ENCODE results near the gene ADGRL1. TPM values are rescaled to one million over a fixed set of nuclear protein-coding genes. Genes with fewer than 3 reads are reported as not detected.
"Not testable (repeated sequence)": the region's sequence is repeated elsewhere in the genome, so short reads cannot be mapped to it uniquely, and the experiment has no call there.

Gene ADGRL1
- total RNA-seq, 1 experiment from 2014 or later: 117 TPM

DNA sequence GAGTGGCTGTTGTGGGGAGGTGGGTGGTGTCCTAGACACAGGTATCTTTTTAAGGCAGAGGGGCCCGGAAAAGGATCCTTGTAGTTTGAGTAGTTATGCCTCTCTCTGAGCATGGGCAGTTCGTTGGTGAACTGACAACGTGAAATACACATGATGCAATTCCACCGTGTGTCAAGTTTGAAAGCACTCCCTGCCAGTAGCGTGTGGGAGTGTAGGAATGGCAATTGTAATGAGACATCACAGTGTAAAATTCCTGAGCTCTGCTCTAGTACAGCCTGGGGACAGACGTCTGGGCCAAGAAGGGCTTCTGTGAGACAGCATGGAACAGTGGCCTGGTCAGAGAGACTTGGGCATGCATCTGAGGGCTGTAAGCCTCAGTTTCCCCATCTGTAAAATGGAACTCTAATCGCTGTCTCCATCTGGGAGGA, 59.2 kb downstream of the ADGRL1 start:
- Histone ChIP-seq H3K23me2 (ENCODE audit: insufficient read length, low read depth, low read length, poor library complexity, severe bottlenecking) (no peaks in the 10 kb centered on the region), H3K79me1 (ENCODE audit: insufficient read depth, low read depth, low read length, poor library complexity, severe bottlenecking) (no peaks in the 10 kb centered on the region), H3K14ac (ENCODE audit: insufficient read depth, low read length) (no peak overlapping the region)

DNA sequence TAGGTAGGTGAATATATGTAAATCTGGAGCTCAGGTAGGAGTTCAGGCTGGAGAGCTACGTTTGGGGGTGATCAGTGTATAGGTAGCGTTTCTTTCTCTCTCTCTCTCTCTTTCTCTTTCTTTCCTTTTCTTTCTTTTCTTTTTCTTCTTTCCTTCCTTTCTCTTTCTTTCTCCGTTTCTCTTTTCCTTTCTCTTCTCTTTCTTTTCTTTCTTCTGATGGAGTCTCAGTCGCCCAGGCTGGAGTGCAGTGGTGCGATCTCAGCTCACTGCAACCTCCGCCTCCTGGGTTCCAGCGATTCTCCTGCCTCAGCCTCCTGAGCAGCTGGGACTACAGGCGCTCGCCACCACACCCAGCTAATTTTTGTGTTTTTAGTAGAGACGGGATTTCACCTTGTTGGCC, 59.8 kb downstream of the ADGRL1 start:
- not testable (repeated sequence) for H3K27ac Mint-ChIP-seq; H3K9me3 Mint-ChIP-seq; H2BK5ac ChIP-seq (ENCODE audit: insufficient read length, low read length); H2BK20ac ChIP-seq (ENCODE audit: low read depth, low read length, poor library complexity, severe bottlenecking); H3K79me2 ChIP-seq (ENCODE audit: insufficient read depth, low read length); H2BK15ac ChIP-seq (ENCODE audit: low read depth, low read length); H2BK120ac ChIP-seq (ENCODE audit: low read depth, low read length, poor library complexity, severe bottlenecking); H4K20me1 ChIP-seq (ENCODE audit: control insufficient read depth, insufficient read depth, insufficient read length); H3K27ac ChIP-seq (ENCODE audit: insufficient read length, low read depth, low read length); H3K27me3 ChIP-seq (ENCODE audit: insufficient read depth, low read length); H3K23me2 ChIP-seq (ENCODE audit: insufficient read length, low read depth, low read length, poor library complexity, severe bottlenecking); H3K36me3 Mint-ChIP-seq (ENCODE audit: insufficient read depth in 1 of 3, low read depth in 3 of 3); H2BK12ac ChIP-seq (ENCODE audit: insufficient read length, low read depth, low read length); H3K27me3 Mint-ChIP-seq (ENCODE audit: low read depth); DNase-seq; H3K23ac ChIP-seq (ENCODE audit: insufficient read length, low read depth, low read length); H3K9me3 ChIP-seq (ENCODE audit: control insufficient read depth, low read depth, low read length); H4K91ac ChIP-seq (ENCODE audit: insufficient read length, low read depth, low read length); H4K8ac ChIP-seq (replicated peaks; ENCODE audit: insufficient read length, low read depth, low read length); H3K56ac ChIP-seq (ENCODE audit: insufficient read length, low read depth, low read length); H4K5ac ChIP-seq (ENCODE audit: insufficient read length, low read depth, low read length); H3K14ac ChIP-seq (ENCODE audit: insufficient read depth, low read length); H2AK5ac ChIP-seq (ENCODE audit: insufficient read length, low read length); H3K4me1 ChIP-seq (ENCODE audit: insufficient read depth, low read length); H3T11ph ChIP-seq (ENCODE audit: low read length); H3K4me2 ChIP-seq (ENCODE audit: insufficient read depth, insufficient read length, low read length); H3K9ac ChIP-seq (ENCODE audit: extremely low read depth, insufficient read length, low read length); H3K4me3 Mint-ChIP-seq; H3K4ac ChIP-seq (ENCODE audit: low read depth, low read length); H2AFZ ChIP-seq (ENCODE audit: low read length); H3K18ac ChIP-seq (ENCODE audit: insufficient read length, low read depth, low read length); H3K79me1 ChIP-seq (ENCODE audit: insufficient read depth, low read depth, low read length, poor library complexity, severe bottlenecking)
- no CpG with 5 or more reads among the region's 10 CpGs for WGBS (ENCODE audit: extremely low coverage, insufficient read length, low lambda C conversion rate)
- peaks cover 22 to 34% of the 10 kb centered on the region in 2 experiments for H3K4me1 Mint-ChIP-seq

More for the DNA sequence above, 59.2 kb downstream of the ADGRL1 start:
- H2BK120ac ChIP-seq (ENCODE audit: low read depth, low read length, poor library complexity, severe bottlenecking): no peak overlapping the region
- Mint-ChIP-seq H3K27me3 (ENCODE audit: low read depth) (no peaks in the 10 kb centered on the region; the same call in 1 of the 2 replicates), H3K4me1 (peaks cover 22 to 36% of the 10 kb centered on the region in 2 experiments), H3K9me3 (no peaks in the 10 kb centered on the region), H3K36me3 (ENCODE audit: insufficient read depth in 1 of 3, low read depth in 3 of 3) (peaks cover 3 to 6% (median 4%) of the 10 kb centered on the region in 3 experiments; a peak in 6 of 7 replicates), H3K27ac (no peak overlapping the region; a peak in 1 of 7 replicates), H3K4me3 (no peak overlapping the region)
- H3K18ac ChIP-seq (ENCODE audit: insufficient read length, low read depth, low read length): no peak overlapping the region
- no peak overlapping the region for H2BK12ac ChIP-seq (ENCODE audit: insufficient read length, low read depth, low read length)
- no peak overlapping the region for H3K4ac ChIP-seq (ENCODE audit: low read depth, low read length)
- no peak overlapping the region for H2AFZ ChIP-seq (ENCODE audit: low read length)
- H3K4me2 ChIP-seq (ENCODE audit: insufficient read depth, insufficient read length, low read length): no peak overlapping the region
- no peak overlapping the region for H3K9ac ChIP-seq (ENCODE audit: extremely low read depth, insufficient read length, low read length)
- no peak overlapping the region for H2BK15ac ChIP-seq (ENCODE audit: low read depth, low read length)
- no peak overlapping the region for H2AK5ac ChIP-seq (ENCODE audit: insufficient read length, low read length)
- no peaks in the 10 kb centered on the region for H3K4me1 ChIP-seq (ENCODE audit: insufficient read depth, low read length)
- H4K8ac ChIP-seq (replicated peaks; ENCODE audit: insufficient read length, low read depth, low read length): no peak overlapping the region
- no peak overlapping the region for H3T11ph ChIP-seq (ENCODE audit: low read length)
- no peak overlapping the region for H3K23ac ChIP-seq (ENCODE audit: insufficient read length, low read depth, low read length)
- no CpG with 5 or more reads among the region's 7 CpGs for WGBS (ENCODE audit: extremely low coverage, insufficient read length, low lambda C conversion rate)
- H4K5ac ChIP-seq (ENCODE audit: insufficient read length, low read depth, low read length): no peak overlapping the region
- H4K91ac ChIP-seq (ENCODE audit: insufficient read length, low read depth, low read length): no peak overlapping the region
- no peak overlapping the region for H3K27ac ChIP-seq (ENCODE audit: insufficient read length, low read depth, low read length)
- DNase-seq: no peak
- H4K20me1 ChIP-seq (ENCODE audit: control insufficient read depth, insufficient read depth, insufficient read length): no peaks in the 10 kb centered on the region
- H2BK20ac ChIP-seq (ENCODE audit: low read depth, low read length, poor library complexity, severe bottlenecking): no peak overlapping the region
- no peak overlapping the region for H3K56ac ChIP-seq (ENCODE audit: insufficient read length, low read depth, low read length)
- H3K27me3 ChIP-seq (ENCODE audit: insufficient read depth, low read length): no peaks in the 10 kb centered on the region
- H3K9me3 ChIP-seq (ENCODE audit: control insufficient read depth, low read depth, low read length): no peaks in the 10 kb centered on the region
- TF ChIP-seq, protein P1, sequence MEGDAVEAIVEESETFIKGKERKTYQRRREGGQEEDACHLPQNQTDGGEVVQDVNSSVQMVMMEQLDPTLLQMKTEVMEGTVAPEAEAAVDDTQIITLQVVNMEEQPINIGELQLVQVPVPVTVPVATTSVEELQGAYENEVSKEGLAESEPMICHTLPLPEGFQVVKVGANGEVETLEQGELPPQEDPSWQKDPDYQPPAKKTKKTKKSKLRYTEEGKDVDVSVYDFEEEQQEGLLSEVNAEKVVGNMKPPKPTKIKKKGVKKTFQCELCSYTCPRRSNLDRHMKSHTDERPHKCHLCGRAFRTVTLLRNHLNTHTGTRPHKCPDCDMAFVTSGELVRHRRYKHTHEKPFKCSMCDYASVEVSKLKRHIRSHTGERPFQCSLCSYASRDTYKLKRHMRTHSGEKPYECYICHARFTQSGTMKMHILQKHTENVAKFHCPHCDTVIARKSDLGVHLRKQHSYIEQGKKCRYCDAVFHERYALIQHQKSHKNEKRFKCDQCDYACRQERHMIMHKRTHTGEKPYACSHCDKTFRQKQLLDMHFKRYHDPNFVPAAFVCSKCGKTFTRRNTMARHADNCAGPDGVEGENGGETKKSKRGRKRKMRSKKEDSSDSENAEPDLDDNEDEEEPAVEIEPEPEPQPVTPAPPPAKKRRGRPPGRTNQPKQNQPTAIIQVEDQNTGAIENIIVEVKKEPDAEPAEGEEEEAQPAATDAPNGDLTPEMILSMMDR (conservative IDR thresholded peaks at IDR 0.05): no peak
- no peak overlapping the region for H2BK5ac ChIP-seq (ENCODE audit: insufficient read length, low read length)
- no peaks in the 10 kb centered on the region for H3K79me2 ChIP-seq (ENCODE audit: insufficient read depth, low read length)

Measured in H9 (cell line).